H9 (cell line): ENCODE results near the gene PITPNB. TPM values are rescaled to one million over a fixed set of nuclear protein-coding genes. Genes with fewer than 3 reads are reported as not detected.

Experiments used
- DNase-seq: peaks from one replicate; pipeline ENCODE4 v3.0.0-alpha.2; 2017
- H2AFZ ChIP-seq: one replicate; pipeline ENCODE4 v1.6.1; 2013; ENCODE audit warnings: mild to moderate bottlenecking, low read length, control low read depth, moderate library complexity
- H2AK5ac ChIP-seq: 2 replicates; pipeline ENCODE4 v1.6.1; 2013; ENCODE audit warnings: low read length, control low read depth, mixed read lengths; ENCODE audit not compliant: insufficient read length
- H2BK120ac ChIP-seq: one replicate; pipeline ENCODE4 v1.6.1; 2013; ENCODE audit warnings: low read depth, mild to moderate bottlenecking, low read length, control low read depth, inconsistent platforms; ENCODE audit not compliant: poor library complexity, severe bottlenecking
- H2BK12ac ChIP-seq: 2 replicates; pipeline ENCODE4 v1.6.1; 2013; ENCODE audit warnings: low read length, control low read depth, mixed read lengths, low read depth; ENCODE audit not compliant: insufficient read length
- H2BK15ac ChIP-seq: 2 replicates; pipeline ENCODE4 v1.6.1; 2013; ENCODE audit warnings: low read depth, low read length, control low read depth
- H2BK20ac ChIP-seq: one replicate; pipeline ENCODE4 v1.6.1; 2013; ENCODE audit warnings: low read depth, mild to moderate bottlenecking, low read length, control low read depth, inconsistent platforms; ENCODE audit not compliant: poor library complexity, severe bottlenecking
- H2BK5ac ChIP-seq: 2 replicates; pipeline ENCODE4 v1.6.1; 2013; ENCODE audit warnings: low read length, control low read depth, mixed read lengths; ENCODE audit not compliant: insufficient read length
- H3K14ac ChIP-seq: 2 replicates; pipeline ENCODE4 v1.6.1; 2013; ENCODE audit warnings: low read length, control low read depth; ENCODE audit not compliant: insufficient read depth
- H3K18ac ChIP-seq: 2 replicates; pipeline ENCODE4 v1.6.1; 2013; ENCODE audit warnings: low read depth, mild to moderate bottlenecking, mixed read lengths, low read length, control low read depth; ENCODE audit not compliant: insufficient read length
- H3K23ac ChIP-seq: 2 replicates; pipeline ENCODE4 v1.6.1; 2013; ENCODE audit warnings: low read length, control low read depth, mixed read lengths, low read depth; ENCODE audit not compliant: insufficient read length
- H3K23me2 ChIP-seq: 2 replicates; pipeline ENCODE4 v1.6.1; 2013; ENCODE audit warnings: low read depth, mild to moderate bottlenecking, mixed read lengths, low read length, control low read depth; ENCODE audit not compliant: insufficient read length, poor library complexity, severe bottlenecking
- H3K27ac ChIP-seq: 2 replicates; pipeline ENCODE4 v1.5.1; 2013; ENCODE audit warnings: low read length, control low read depth, mixed read lengths, low read depth; ENCODE audit not compliant: insufficient read length
- H3K27me3 ChIP-seq: 2 replicates; pipeline ENCODE4 v1.6.1; 2013; ENCODE audit warnings: low read length, control low read depth, inconsistent platforms; ENCODE audit not compliant: insufficient read depth
- H3K4ac ChIP-seq: 2 replicates; pipeline ENCODE4 v1.6.1; 2013; ENCODE audit warnings: low read depth, mild to moderate bottlenecking, control low read depth, inconsistent platforms, low read length, moderate library complexity
- H3K4me1 ChIP-seq: 2 replicates; pipeline ENCODE4 v1.6.1; 2013; ENCODE audit warnings: low read length, control low read depth, inconsistent platforms; ENCODE audit not compliant: insufficient read depth
- H3K4me2 ChIP-seq: 2 replicates; pipeline ENCODE4 v1.6.1; 2013; ENCODE audit warnings: low read length, control low read depth, mixed read lengths; ENCODE audit not compliant: insufficient read length, insufficient read depth
- H3K56ac ChIP-seq: 2 replicates; pipeline ENCODE4 v1.6.1; 2013; ENCODE audit warnings: low read depth, mild to moderate bottlenecking, mixed read lengths, low read length, control low read depth; ENCODE audit not compliant: insufficient read length
- H3K79me1 ChIP-seq: 2 replicates; pipeline ENCODE4 v1.6.1; 2013; ENCODE audit warnings: low read depth, mild to moderate bottlenecking, moderate library complexity, low read length, control low read depth, inconsistent platforms; ENCODE audit not compliant: insufficient read depth, poor library complexity, severe bottlenecking
- H3K79me2 ChIP-seq: 2 replicates; pipeline ENCODE4 v1.6.1; 2013; ENCODE audit warnings: low read length, control low read depth, inconsistent platforms; ENCODE audit not compliant: insufficient read depth
- H3K9ac ChIP-seq: 2 replicates; pipeline ENCODE4 v1.6.1; 2013; ENCODE audit warnings: low read length, control low read depth, mixed read lengths; ENCODE audit not compliant: insufficient read length; ENCODE audit errors: extremely low read depth
- H3K9me3 ChIP-seq: one replicate; pipeline ENCODE4 v1.6.1; 2013; ENCODE audit warnings: low read depth, low read length, inconsistent platforms; ENCODE audit not compliant: control insufficient read depth
- H3T11ph ChIP-seq: one replicate; pipeline ENCODE4 v1.6.1; 2013; ENCODE audit warnings: mild to moderate bottlenecking, low read length, control low read depth, inconsistent platforms
- H4K20me1 ChIP-seq: one replicate; pipeline ENCODE4 v1.6.1; 2013; ENCODE audit not compliant: control insufficient read depth, insufficient read length, insufficient read depth
- H4K5ac ChIP-seq: 2 replicates; pipeline ENCODE4 v1.6.1; 2013; ENCODE audit warnings: low read depth, mild to moderate bottlenecking, mixed read lengths, low read length, control low read depth; ENCODE audit not compliant: insufficient read length
- H4K8ac ChIP-seq: replicated peaks from 2 replicates; pipeline ENCODE4 v1.6.1; 2013; ENCODE audit warnings: low read length, control low read depth, mixed read lengths, low read depth; ENCODE audit not compliant: insufficient read length
- H4K91ac ChIP-seq: 2 replicates; pipeline ENCODE4 v1.6.1; 2013; ENCODE audit warnings: low read depth, mild to moderate bottlenecking, moderate library complexity, mixed read lengths, low read length, control low read depth; ENCODE audit not compliant: insufficient read length
- H3K27ac Mint-ChIP-seq, 3 experiments: 2 replicates in 2 of 3; 3 replicates in 1 of 3; pipeline ENCODE4 v1.8.0; 2020 to 2021; ENCODE audit warnings: mixed read lengths in 3 of 3, mild to moderate bottlenecking in 1 of 3, moderate library complexity in 1 of 3
- H3K27me3 Mint-ChIP-seq: 2 replicates; pipeline ENCODE4 v1.8.0; 2021; ENCODE audit warnings: low read depth, mild to moderate bottlenecking, moderate library complexity, mixed read lengths
- H3K36me3 Mint-ChIP-seq, 3 experiments: 2 replicates in 2 of 3; 3 replicates in 1 of 3; pipeline ENCODE4 v1.8.0; 2020 to 2021; ENCODE audit warnings: low read depth in 3 of 3, mixed read lengths in 3 of 3; ENCODE audit not compliant: insufficient read depth in 1 of 3
- H3K4me1 Mint-ChIP-seq, 2 experiments: 2 replicates each; pipeline ENCODE4 v1.8.0; 2020; ENCODE audit warnings: mixed read lengths in 2 of 2
- H3K4me3 Mint-ChIP-seq, 2 experiments: 2 replicates in 1 of 2; 3 replicates in 1 of 2; pipeline ENCODE4 v1.8.0; 2020 to 2021; ENCODE audit warnings: mild to moderate bottlenecking in 2 of 2, mixed read lengths in 2 of 2, moderate library complexity in 1 of 2
- H3K9me3 Mint-ChIP-seq, 2 experiments: 2 replicates in 1 of 2; 3 replicates in 1 of 2; pipeline ENCODE4 v1.8.0; 2020; ENCODE audit warnings: mild to moderate bottlenecking in 2 of 2, mixed read lengths in 2 of 2, moderate library complexity in 1 of 2
- CTCF ChIP-seq: fragments of 200-600 bp; sonication (generic); conservative IDR thresholded peaks from 3 replicates; pipeline ENCODE4 v1.8.0; 2021; ENCODE audit warnings: antibody characterized with exemption, mild to moderate bottlenecking
- WGBS: extraction: QIAGEN DNeasy Blood & Tissue Kit; methylation state at CpG from one replicate; pipeline ENCODE4 v1.1.7; 2013; ENCODE audit warnings: missing lambda C conversion rate, low lambda C conversion rate, mixed read lengths; ENCODE audit not compliant: insufficient read length; ENCODE audit errors: extremely low coverage; 5-methylcytosine and 5-hydroxymethylcytosine counted together
- total RNA-seq: library from RNA; stranded (reverse); gene quantifications from 2 replicates; pipeline ENCODE4 v1.2.1, GENCODE V29; 2021

The PITPNB gene
- total RNA-seq, 1 experiment from 2014 or later: 106 TPM

GRCh38 chr22:27906241-27906640 is 12.8 kb downstream of the PITPNB start:
- H3K9me3 Mint-ChIP-seq: no peaks in the 10 kb centered on the region
- Histone ChIP-seq H4K8ac (no peak overlapping the region), H3K27ac (no peak overlapping the region), H3K4ac (no peak overlapping the region), H3K14ac (no peak overlapping the region), H2BK120ac (no peak overlapping the region), H3K9me3 (no peaks in the 10 kb centered on the region), H2BK15ac (no peak overlapping the region), H3K79me2 (peaks cover 3% of the 10 kb centered on the region; the same call in 1 of the 2 replicates), H3K18ac (no peak overlapping the region), H3K56ac (no peak overlapping the region), H4K5ac (no peak overlapping the region), H4K20me1 (no peaks in the 10 kb centered on the region), H3K4me2 (no peak overlapping the region), H3K79me1 (peaks cover 6% of the 10 kb centered on the region), H3T11ph (no peak overlapping the region), H2AK5ac (no peak overlapping the region), H3K23ac (no peak overlapping the region), H2AFZ (no peak overlapping the region), H2BK20ac (no peak overlapping the region), H4K91ac (no peak overlapping the region), H3K27me3 (no peaks in the 10 kb centered on the region), H3K23me2 (no peaks in the 10 kb centered on the region), H2BK12ac (no peak overlapping the region), H3K9ac (no peak overlapping the region), H2BK5ac (no peak overlapping the region), H3K4me1 (no peaks in the 10 kb centered on the region)
- H3K27me3 Mint-ChIP-seq: no peaks in the 10 kb centered on the region
- DNase-seq: no peak
- no CpG with 5 or more reads among the region's 2 CpGs for WGBS
- H3K4me1 Mint-ChIP-seq: no peaks in the 10 kb centered on the region
- no peak overlapping the region for H3K4me3 Mint-ChIP-seq
- no peak overlapping the region for H3K27ac Mint-ChIP-seq
- TF ChIP-seq CTCF: no peak
- peaks cover 13 to 63% (median 51%) of the 10 kb centered on the region in 3 experiments; a peak in 6 of 7 replicates for H3K36me3 Mint-ChIP-seq
